Kidney (tissue), 14 donors: Measurements from ENCODE around the gene KLB. TPM values are rescaled to one million over a fixed set of nuclear protein-coding genes. Genes with fewer than 3 reads are reported as not detected.
A peak's percentile ranks its signal among the peaks of the same experiment; 100 is the strongest.
"Not testable (repeated sequence)": the region's sequence is repeated elsewhere in the genome, so short reads cannot be mapped to it uniquely, and the experiment has no call there.

Source experiments
- DNase-seq, 5 donors: peaks; one replicate each; pipeline ENCODE4 v3.0.0-alpha.2; 2013 to 2020
- FAIRE-seq: peaks from 2 replicates; lab custom pipeline; 2012; peaks lifted over from hg19 to GRCh38; lab: Jason Lieb, UNC
- H3K27ac ChIP-seq, 2 donors: one replicate each; pipeline ENCODE4 v1.7.0; 2013; ENCODE audit warnings: low read depth in 2 of 2, low read length in 2 of 2, inconsistent platforms in 1 of 2
- H3K27me3 ChIP-seq: one replicate; pipeline ENCODE4 v1.7.1; 2013; ENCODE audit warnings: low read length, inconsistent platforms; ENCODE audit not compliant: control insufficient read depth, insufficient read depth
- H3K36me3 ChIP-seq, 3 donors: one replicate each; pipeline versions ENCODE4 v1.7.0 to v1.7.1; 2013; ENCODE audit warnings: low read length in 3 of 3, control low read depth in 1 of 3, inconsistent platforms in 1 of 3; ENCODE audit not compliant: insufficient read depth in 3 of 3, control insufficient read depth in 2 of 3
- H3K4me1 ChIP-seq, 3 donors: one replicate each; pipeline versions ENCODE4 v1.7.0 to v1.7.1; 2013; ENCODE audit warnings: low read length in 3 of 3, inconsistent platforms in 1 of 3, low read depth in 1 of 3; ENCODE audit not compliant: control insufficient read depth in 2 of 3, insufficient read depth in 2 of 3
- H3K4me3 ChIP-seq, 3 donors: one replicate each; pipeline versions ENCODE4 v1.7.0 to v1.8.1; 2013; ENCODE audit warnings: low read length in 3 of 3, control low read depth in 1 of 3, inconsistent platforms in 1 of 3
- H3K9ac ChIP-seq, 3 donors: one replicate each; pipeline versions ENCODE4 v1.7.0 to v1.7.1; 2013; ENCODE audit warnings: low read length in 3 of 3, control low read depth in 1 of 3, inconsistent platforms in 1 of 3
- H3K9me3 ChIP-seq, 3 donors: one replicate each; pipeline versions ENCODE4 v1.7.0 to v1.7.1; 2013; ENCODE audit warnings: low read length in 3 of 3, control low read depth in 1 of 3, inconsistent platforms in 1 of 3; ENCODE audit not compliant: control insufficient read depth in 2 of 3, insufficient read depth in 1 of 3
- intact Hi-C: fragments of 100-400 bp; cut with DNase I; formaldehyde crosslinking; loops from one replicate; pipeline ENCODE4 v1.11.1; 2022
- polyA plus RNA-seq: library from polyadenylated mRNA; stranded (reverse); fragments of 350-450 nt; fragmentation: Illumina TruSeq; extraction: RNeasy Lipid Tissue Mini Kit (QIAGEN cat#74804); gene quantifications from one replicate; pipeline ENCODE4 v1.2.3, GENCODE V29; 2014; ENCODE audit warnings: low read depth, low replicate concordance; ENCODE audit not compliant: insufficient read depth
- total RNA-seq: library from RNA; stranded (reverse); fragmentation: NEBNext Ultra II Directional; extraction: Animal tissue kit (Norgen Biotek cat#: 25700); gene quantifications from one replicate; pipeline ENCODE4 v1.2.1, GENCODE V29; 2021
- TF ChIP-seq, protein P1 (sequence below): IDR thresholded peaks from 3 replicates; pipeline ENCODE4 v1.5.1; 2012; ENCODE audit warnings: mild to moderate bottlenecking, moderate library complexity, borderline replicate concordance; ENCODE audit not compliant: insufficient read depth; ENCODE audit errors: extremely low read depth
- donor health status: control.
- donor health status: control.
- donor health status: control.
- donor health status: control.
- donor health status: control.
- donor health status: DM: yes; HTN: yes; CAD: no.
- donor health status: Normal renal cell carcinoma (clear cell type).

The KLB gene
- total and polyA plus RNA-seq, 2 donors from 2014 or later: 0.41 TPM; not detected in 1

DNA sequence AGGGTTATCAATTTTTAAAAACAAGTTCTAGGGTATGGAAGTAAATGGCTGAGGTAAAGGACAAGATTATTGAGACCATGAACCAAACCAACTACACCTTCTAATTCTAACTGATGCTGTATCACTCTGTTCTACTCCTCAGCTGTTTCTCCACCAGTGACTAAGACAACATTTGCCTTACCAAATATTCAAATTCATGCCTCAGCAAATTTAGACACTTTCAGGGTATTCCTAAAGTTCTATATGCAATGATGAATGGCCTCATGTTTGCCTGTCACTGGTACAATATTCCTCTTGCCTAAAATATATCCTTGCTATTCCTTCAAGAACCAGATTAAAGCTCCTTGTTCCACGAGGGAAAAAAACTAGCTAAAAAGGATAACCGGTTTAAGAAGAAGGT is 47.0 kb downstream of the KLB start:
- H3K9me3 ChIP-seq: no peaks in the 10 kb centered on the region
- H3K9ac ChIP-seq: no peak overlapping the region
- intact Hi-C loops: no loop called here
- DNase-seq: no peak
- TF ChIP-seq, protein P1, sequence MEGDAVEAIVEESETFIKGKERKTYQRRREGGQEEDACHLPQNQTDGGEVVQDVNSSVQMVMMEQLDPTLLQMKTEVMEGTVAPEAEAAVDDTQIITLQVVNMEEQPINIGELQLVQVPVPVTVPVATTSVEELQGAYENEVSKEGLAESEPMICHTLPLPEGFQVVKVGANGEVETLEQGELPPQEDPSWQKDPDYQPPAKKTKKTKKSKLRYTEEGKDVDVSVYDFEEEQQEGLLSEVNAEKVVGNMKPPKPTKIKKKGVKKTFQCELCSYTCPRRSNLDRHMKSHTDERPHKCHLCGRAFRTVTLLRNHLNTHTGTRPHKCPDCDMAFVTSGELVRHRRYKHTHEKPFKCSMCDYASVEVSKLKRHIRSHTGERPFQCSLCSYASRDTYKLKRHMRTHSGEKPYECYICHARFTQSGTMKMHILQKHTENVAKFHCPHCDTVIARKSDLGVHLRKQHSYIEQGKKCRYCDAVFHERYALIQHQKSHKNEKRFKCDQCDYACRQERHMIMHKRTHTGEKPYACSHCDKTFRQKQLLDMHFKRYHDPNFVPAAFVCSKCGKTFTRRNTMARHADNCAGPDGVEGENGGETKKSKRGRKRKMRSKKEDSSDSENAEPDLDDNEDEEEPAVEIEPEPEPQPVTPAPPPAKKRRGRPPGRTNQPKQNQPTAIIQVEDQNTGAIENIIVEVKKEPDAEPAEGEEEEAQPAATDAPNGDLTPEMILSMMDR: no peak
- no peak for FAIRE-seq
- H3K27me3 ChIP-seq: no peaks in the 10 kb centered on the region
- peaks cover 11 to 21% (median 13%) of the 10 kb centered on the region in 3 donors for H3K4me1 ChIP-seq
- peaks cover 17 to 46% (median 30%) of the 10 kb centered on the region in 3 donors for H3K36me3 ChIP-seq
- H3K4me3 ChIP-seq: no peak overlapping the region
- H3K27ac ChIP-seq: no peak overlapping the region

- Histone ChIP-seq H3K36me3 (peaks cover 17 to 46% (median 30%) of the 10 kb centered on the region in 3 donors), H3K27ac (no peak overlapping the region), H3K9ac (no peak overlapping the region), H3K27me3 (no peaks in the 10 kb centered on the region), H3K4me3 (no peak overlapping the region), H3K4me1 (peaks cover 11 to 21% (median 13%) of the 10 kb centered on the region in 3 donors), H3K9me3 (no peaks in the 10 kb centered on the region)
- intact Hi-C loops: no loop called here
- FAIRE-seq (no peak), DNase-seq (no peak)
- TF ChIP-seq, protein P1: no peak
These were observed 48.8 kb downstream of the KLB start for GRCh38 chr4:39455486-39455885.

- H3K9ac ChIP-seq: peak overlapping the region; percentile 27 to 93 (median 77)
- no peaks in the 10 kb centered on the region for H3K27me3 ChIP-seq
- H3K4me1 ChIP-seq: peaks cover 10 to 16% (median 11%) of the 10 kb centered on the region in 3 donors
- TF ChIP-seq, protein P1: no peak
- H3K9me3 ChIP-seq: no peaks in the 10 kb centered on the region
- DNase-seq: no peak
- H3K36me3 ChIP-seq: peaks cover 14 to 46% (median 26%) of the 10 kb centered on the region in 3 donors
- peak overlapping the region; percentile 91 to 99 (median 99) for H3K4me3 ChIP-seq
- intact Hi-C loops: no loop called here
- no peak for FAIRE-seq
- H3K27ac ChIP-seq: no peak overlapping the region
These were observed 50.4 kb downstream of the KLB start for GRCh38 chr4:39456946-39457763.

GRCh38 chr4:39458161-39458504 is 51.4 kb downstream of the KLB start:
- intact Hi-C loops, FAIRE-seq: not testable (repeated sequence)

More at GRCh38 chr4:39458161-39458504, 51.4 kb downstream of the KLB start:
- peak overlapping the region; percentile 91 to 99 (median 99) for H3K4me3 ChIP-seq
- not testable (repeated sequence) for H3K9me3 ChIP-seq, DNase-seq, H3K27me3 ChIP-seq
- H3K27ac ChIP-seq: peak overlapping the region; percentile 93 to 96
- peak overlapping the region; percentile 77 to 94 (median 93) for H3K9ac ChIP-seq
- H3K4me1 ChIP-seq: peaks cover 10 to 16% (median 11%) of the 10 kb centered on the region in 3 donors
- H3K36me3 ChIP-seq: peaks cover 14 to 39% (median 21%) of the 10 kb centered on the region in 3 donors
